CD4-positive, alpha-beta T cell treated with Interleukin-1 beta for 1 hour (primary cell): ENCODE measurements around the gene RAPGEF2.

Experiments used
- DNase-seq, 2 donors: peaks; one replicate each; pipeline ENCODE4 v3.0.0-alpha.2; 2020 to 2022

RAPGEF2 gene

DNA sequence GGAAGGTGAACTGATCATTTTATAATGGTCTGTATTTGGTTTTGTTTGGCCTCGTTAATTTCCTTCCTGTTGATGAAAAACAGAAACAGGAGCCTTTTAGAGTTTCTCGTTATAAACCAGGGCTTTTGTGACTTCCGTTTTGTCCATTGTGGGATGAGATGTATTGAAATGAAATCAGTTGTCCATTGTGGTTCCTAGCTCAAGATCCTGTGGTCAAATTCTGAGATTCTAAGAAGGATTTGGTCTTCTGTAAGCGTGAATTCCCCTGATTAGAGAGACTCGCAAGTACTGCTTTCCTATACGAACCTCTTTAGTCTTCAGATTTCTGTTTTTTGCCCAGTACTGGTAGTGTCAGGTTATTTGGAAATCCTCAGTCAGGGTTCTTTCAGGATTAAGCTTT lies 101.7 kb downstream of the RAPGEF2 start:
- no peak for DNase-seq

GRCh38 chr4:159205466-159205865 lies 102.6 kb downstream of the RAPGEF2 start:
- DNase-seq: no peak

DNA sequence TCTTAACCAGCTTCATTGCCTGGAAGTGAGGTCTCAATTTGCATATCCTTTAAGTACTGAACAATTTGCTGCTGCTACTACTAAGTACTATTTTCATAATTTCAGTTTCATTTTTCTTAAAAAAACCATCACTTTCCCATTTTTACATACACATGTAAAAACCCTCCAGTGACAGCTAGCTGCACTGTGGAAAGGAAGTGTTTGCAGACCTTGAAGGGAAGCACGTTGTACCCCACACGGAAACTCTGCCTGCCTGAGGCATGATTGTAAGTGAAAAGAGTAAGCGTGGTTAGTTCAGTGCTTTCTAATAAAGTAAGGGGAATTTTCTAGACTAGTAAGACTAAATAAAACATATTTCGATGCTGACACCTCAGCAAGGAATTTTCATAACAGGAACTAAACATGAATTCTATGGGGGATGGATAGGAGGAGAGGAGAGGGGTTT lies 103.6 kb downstream of the RAPGEF2 start:
- no peak for DNase-seq

GRCh38 chr4:159209249-159209648 lies 106.4 kb downstream of the RAPGEF2 start:
- DNase-seq: no peak

DNA sequence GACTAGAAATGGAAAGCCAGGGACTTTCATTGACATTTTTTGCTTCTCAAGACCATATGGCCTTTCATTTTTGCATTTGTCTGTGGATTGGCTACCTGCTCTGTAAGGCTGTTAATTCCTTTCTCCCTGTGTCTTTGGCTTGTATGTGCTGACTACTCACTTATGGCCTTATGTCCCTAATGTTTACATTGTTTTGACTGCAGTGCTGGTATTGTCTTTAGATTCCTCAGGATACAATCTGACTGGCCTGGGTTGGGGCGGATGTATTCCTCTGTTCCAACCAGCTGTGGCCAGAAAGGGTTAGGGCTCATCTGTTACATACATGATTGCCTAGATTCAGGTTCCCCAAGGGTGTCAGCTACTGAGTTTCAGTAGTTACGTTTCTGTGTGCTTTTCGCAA lies 108.1 kb downstream of the RAPGEF2 start:
- DNase-seq: no peak

- DNase-seq: no peak
These were observed 109.9 kb downstream of the RAPGEF2 start for GRCh38 chr4:159212675-159213293.

DNA sequence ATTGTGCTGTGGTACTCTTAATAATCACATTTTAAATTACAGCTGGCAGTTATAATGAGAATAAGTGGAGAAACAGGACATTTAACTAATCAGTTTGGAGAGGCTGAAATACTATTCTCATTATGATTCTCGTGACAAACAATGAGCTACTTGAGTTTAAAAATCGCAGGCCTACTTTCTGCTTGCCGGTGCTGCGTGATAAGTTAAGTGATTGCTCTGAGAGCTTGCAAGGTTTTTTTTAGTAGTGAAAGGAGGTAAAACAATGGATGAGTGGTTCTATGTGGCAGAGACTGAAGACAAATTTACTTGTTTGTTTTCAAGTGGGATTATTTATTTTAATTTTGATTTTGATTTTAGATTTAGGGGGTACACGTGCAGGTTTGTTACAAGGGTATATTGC lies 114.0 kb downstream of the RAPGEF2 start:
- no peak for DNase-seq

- DNase-seq: no peak
These were observed 117.0 kb downstream of the RAPGEF2 start for GRCh38 chr4:159219862-159220261.

GRCh38 chr4:159220353-159220752 lies 117.5 kb downstream of the RAPGEF2 start:
- no peak for DNase-seq

GRCh38 chr4:159221280-159221679 lies 118.4 kb downstream of the RAPGEF2 start:
- no peak for DNase-seq

GRCh38 chr4:159222043-159222552 lies 119.2 kb downstream of the RAPGEF2 start:
- no peak for DNase-seq

DNA sequence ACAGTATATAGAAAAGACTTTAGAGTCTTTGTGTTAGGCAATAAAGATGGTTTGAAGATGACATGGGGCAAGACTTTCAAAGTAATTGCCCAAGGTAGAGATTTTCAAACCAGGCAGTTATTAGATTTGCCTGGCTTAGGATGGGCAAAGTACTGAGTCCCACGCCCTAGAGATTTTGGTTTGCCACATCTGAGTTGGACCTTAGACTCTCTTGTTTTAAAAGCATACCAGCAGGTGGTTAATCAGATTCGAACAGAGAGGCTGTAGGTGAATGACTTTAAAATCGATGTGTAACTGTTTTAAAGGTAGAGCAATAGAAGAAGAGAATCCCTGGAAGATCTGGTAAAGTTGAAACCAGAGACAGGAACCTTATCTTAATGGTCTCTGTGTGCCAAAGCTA lies 121.5 kb downstream of the RAPGEF2 start:
- DNase-seq: no peak

GRCh38 chr4:159227378-159227777 lies 124.5 kb downstream of the RAPGEF2 start:
- DNase-seq: no peak

DNA sequence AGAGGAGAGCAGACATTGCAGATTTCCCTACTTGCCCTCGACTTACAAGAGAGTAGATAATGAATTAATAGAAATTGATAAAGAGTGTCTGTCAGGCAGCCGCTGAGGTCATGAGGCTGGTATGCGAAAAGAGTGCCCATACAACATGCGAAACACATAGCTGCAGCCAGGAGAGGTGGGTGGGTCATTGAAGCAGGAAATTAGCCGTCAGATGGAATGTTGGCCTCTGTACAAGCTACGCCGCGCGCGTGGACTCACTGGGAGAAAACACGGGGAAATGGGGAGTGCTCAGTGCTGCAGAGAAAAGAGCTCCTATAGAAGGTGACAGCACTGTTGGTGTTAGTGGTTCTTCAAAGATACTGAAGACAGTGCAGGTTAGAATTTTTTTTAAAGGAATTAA lies 125.1 kb downstream of the RAPGEF2 start:
- no peak for DNase-seq

DNA sequence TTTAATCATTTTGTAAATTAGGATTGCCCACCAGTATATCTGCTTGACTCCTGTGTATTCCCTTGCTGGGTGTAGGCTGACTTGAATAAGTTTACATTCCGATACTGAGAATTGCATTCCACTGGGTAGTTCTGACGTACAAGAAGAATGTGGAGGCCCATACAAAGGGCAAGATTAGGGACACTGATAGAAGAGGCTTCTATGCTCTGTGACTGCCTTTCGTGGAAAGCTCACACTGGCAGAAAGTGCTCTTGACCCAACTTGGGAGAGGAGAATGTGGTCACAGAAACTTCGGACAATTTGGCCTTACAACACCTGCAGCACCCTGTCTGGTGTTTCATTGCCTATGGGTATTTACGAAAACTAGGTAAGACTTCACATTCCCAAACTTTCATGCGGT lies 126.3 kb downstream of the RAPGEF2 start:
- DNase-seq: no peak

DNA sequence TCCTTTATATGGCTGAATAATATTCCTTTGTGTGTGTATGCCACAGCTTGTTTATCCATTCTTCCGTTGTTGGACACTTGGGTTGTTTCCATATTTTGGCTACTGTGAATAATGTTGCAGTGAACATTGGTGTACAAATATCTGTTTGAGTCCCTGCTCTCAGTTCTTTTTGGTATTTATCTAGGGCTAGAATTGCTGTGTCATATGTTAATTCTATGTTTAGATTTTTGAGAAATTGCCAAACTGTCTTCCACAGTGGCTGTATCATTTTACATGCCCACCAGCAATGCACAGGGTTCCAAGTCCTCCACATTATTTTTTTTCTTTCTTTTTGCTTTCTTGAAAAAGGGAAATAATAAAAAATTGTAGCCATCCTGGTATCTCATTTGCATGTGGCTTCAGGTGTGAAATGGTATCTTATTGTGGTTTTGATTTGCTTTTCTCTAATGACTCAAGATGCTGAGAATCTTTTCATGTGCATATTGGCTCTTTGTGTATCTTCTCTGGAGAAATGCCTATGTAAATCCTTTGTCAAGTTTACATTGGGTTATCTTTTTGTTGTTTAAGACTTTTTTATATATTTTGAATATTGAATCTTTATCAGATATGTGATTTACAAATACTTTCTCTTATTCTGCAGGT lies 129.7 kb downstream of the RAPGEF2 start:
- no peak for DNase-seq

DNA sequence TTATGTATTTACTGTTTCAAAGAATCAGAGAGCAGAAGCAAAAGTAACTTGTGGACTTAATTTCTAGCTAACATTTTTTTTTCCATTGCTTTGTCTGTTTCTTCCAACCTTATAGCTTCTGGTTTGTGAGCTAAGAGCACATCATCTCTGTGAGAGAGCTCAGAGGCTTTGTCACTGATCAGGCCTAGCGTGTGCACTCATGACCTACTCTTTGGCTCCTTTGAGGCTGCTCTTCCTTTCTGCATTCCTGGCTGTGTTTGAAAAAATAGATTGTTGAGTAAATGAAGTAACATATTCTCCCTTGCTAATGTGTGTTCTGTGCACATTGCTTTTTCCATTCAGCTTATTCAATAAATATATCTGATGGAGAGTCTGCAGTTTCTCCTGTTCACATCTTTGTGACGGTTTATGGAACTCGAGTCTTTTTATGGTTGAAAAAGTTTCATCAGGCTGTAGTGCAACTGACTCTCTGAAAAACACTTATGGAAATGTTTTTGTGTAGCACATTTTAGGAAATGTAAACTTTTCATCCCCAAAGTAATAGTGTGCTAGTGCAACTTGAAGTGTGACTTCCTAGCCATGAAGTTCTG lies 133.0 kb downstream of the RAPGEF2 start:
- DNase-seq: no peak

DNA sequence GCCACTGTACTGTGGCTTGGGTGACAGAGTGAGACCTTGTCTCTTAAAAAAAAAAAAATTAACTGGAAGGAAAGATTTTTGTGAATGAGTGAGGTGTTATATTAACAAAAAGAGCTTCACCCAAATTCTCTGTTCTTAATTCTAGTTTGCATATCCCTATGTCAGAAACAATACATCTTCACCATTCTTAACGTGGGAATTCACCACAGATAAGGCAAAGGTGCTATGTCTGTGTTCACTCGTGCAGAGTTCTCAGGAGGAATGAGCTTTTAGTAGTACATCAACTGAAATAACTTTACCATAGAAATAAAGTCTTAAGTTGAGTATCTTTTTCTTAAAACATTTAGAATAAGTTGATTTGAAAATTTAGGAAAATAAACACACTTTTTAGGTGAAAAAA lies 135.1 kb downstream of the RAPGEF2 start:
- DNase-seq: no peak

- DNase-seq: no peak
These were observed 135.8 kb downstream of the RAPGEF2 start for GRCh38 chr4:159238631-159239030.

- no peak for DNase-seq
These were observed 136.8 kb downstream of the RAPGEF2 start for GRCh38 chr4:159239629-159240028.

GRCh38 chr4:159240046-159240445 lies 137.2 kb downstream of the RAPGEF2 start:
- DNase-seq: no peak

DNA sequence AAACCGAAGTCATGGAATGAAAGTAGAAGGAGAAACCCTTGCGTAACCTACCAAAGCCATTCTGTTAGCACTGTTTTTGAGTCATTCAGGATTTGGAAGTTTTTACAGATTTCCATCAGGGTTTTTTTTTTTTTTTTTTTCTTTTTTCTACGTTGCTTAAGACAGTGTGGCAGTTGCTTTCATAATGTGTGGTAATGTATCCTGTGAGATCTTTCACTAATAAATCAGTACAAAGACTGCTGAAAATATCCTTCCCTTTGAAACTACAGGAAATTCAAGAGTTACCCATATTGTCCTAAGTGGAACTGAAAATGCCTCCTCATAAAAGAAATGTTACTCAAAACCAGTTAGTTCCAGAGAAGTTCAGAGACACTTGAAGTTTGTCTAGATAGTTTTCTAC lies 137.8 kb downstream of the RAPGEF2 start:
- no peak for DNase-seq

- no peak for DNase-seq
These were observed 139.5 kb downstream of the RAPGEF2 start for GRCh38 chr4:159242427-159242826.
